DMS153 (cell line): ENCODE results near the gene CA5A.
"Not testable (repeated sequence)": the region's sequence is repeated elsewhere in the genome, so short reads cannot be mapped to it uniquely, and the experiment has no call there.

ENCODE experiments used
- DNase-seq: peaks from one replicate; lab custom pipeline; 2025; lab: John Stamatoyannopoulos, UW

Gene CA5A

GRCh38 chr16:87947356-87948118 lies 11.2 kb upstream of the CA5A start:
- peak; percentile 32 for DNase-seq

- DNase-seq: no peak
These were observed 10.4 kb upstream of the CA5A start for GRCh38 chr16:87946596-87947347.

GRCh38 chr16:87945351-87946042 lies 9.2 kb upstream of the CA5A start:
- DNase-seq: peak; percentile 80

GRCh38 chr16:87942680-87943079 lies 6.4 kb upstream of the CA5A start:
- no peak for DNase-seq

GRCh38 chr16:87939562-87940423 lies 3.5 kb upstream of the CA5A start:
- DNase-seq: no peak

GRCh38 chr16:87938412-87938949 lies 2.2 kb upstream of the CA5A start:
- DNase-seq: no peak

- DNase-seq: not testable (repeated sequence)
These were observed 858 bp upstream of the CA5A start for GRCh38 chr16:87937231-87937542.

- DNase-seq: not testable (repeated sequence)
These were observed 334 bp downstream of the CA5A start for GRCh38 chr16:87936016-87936374.

GRCh38 chr16:87934752-87935425 lies 1.4 kb downstream of the CA5A start:
- DNase-seq: not testable (repeated sequence)

GRCh38 chr16:87933140-87933495 lies 3.2 kb downstream of the CA5A start:
- DNase-seq: no peak

GRCh38 chr16:87932475-87933139 lies 3.7 kb downstream of the CA5A start:
- not testable (repeated sequence) for DNase-seq

- peak; percentile 43 for DNase-seq
These were observed 4.8 kb downstream of the CA5A start for GRCh38 chr16:87931504-87931903.

GRCh38 chr16:87930456-87930855 lies 5.9 kb downstream of the CA5A start:
- DNase-seq: no peak

GRCh38 chr16:87929986-87930385 lies 6.3 kb downstream of the CA5A start:
- DNase-seq: no peak

GRCh38 chr16:87927195-87927562 lies 9.2 kb downstream of the CA5A start:
- DNase-seq: peak; percentile 34

- DNase-seq: peak; percentile 61
These were observed 9.8 kb downstream of the CA5A start for GRCh38 chr16:87926246-87927194.

GRCh38 chr16:87924811-87925670 lies 11.3 kb downstream of the CA5A start:
- DNase-seq: peak; percentile 94

GRCh38 chr16:87924041-87924810 lies 12.1 kb downstream of the CA5A start:
- DNase-seq: peak; percentile 82
